Endothelial cell (in vitro differentiated cells): Measurements from ENCODE around the gene CRYBB1. TPM values are rescaled to one million over a fixed set of nuclear protein-coding genes. Genes with fewer than 3 reads are reported as not detected.
A peak's percentile ranks its signal among the peaks of the same experiment; 100 is the strongest.
"Not testable (repeated sequence)": the region's sequence is repeated elsewhere in the genome, so short reads cannot be mapped to it uniquely, and the experiment has no call there.

ENCODE experiments used
- DNase-seq: peaks from one replicate; pipeline ENCODE4 v3.0.0; 2021; ENCODE audit warnings: low spot score
- H3K27ac Mint-ChIP-seq: one replicate; pipeline ENCODE4 v1.8.0; 2021; ENCODE audit warnings: mixed read lengths, inconsistent platforms; ENCODE audit not compliant: unreplicated experiment
- H3K27me3 Mint-ChIP-seq: one replicate; pipeline ENCODE4 v1.8.0; 2021; ENCODE audit warnings: mild to moderate bottlenecking, moderate library complexity, mixed read lengths, inconsistent platforms; ENCODE audit not compliant: unreplicated experiment
- H3K36me3 Mint-ChIP-seq: one replicate; pipeline ENCODE4 v1.8.0; 2021; ENCODE audit warnings: mild to moderate bottlenecking, low read depth, mixed read lengths, inconsistent platforms; ENCODE audit not compliant: unreplicated experiment
- H3K4me1 Mint-ChIP-seq: one replicate; pipeline ENCODE4 v1.8.0; 2021; ENCODE audit warnings: mild to moderate bottlenecking, mixed read lengths, inconsistent platforms; ENCODE audit not compliant: unreplicated experiment
- H3K4me3 Mint-ChIP-seq: one replicate; pipeline ENCODE4 v1.8.0; 2021; ENCODE audit warnings: mild to moderate bottlenecking, mixed read lengths, inconsistent platforms; ENCODE audit not compliant: unreplicated experiment
- H3K9me3 Mint-ChIP-seq: one replicate; pipeline ENCODE4 v1.8.0; 2021; ENCODE audit warnings: mixed read lengths, inconsistent platforms; ENCODE audit not compliant: unreplicated experiment
- CTCF ChIP-seq: fragments of 200-600 bp; sonication (generic); IDR thresholded peaks from one replicate; pipeline ENCODE4 v1.5.0; 2021; ENCODE audit warnings: antibody characterized with exemption; ENCODE audit not compliant: unreplicated experiment
- total RNA-seq: library from RNA; stranded (reverse); fragmentation: NEBNext Ultra II Directional; extraction: Animal tissue kit (Norgen Biotek cat#: 25700); gene quantifications from one replicate; pipeline ENCODE4 v1.2.1, GENCODE V29; 2021; ENCODE audit not compliant: unreplicated experiment

The CRYBB1 gene
- total RNA-seq, 1 donor from 2014 or later: 9.5 TPM

- Mint-ChIP-seq H3K4me1 (peaks cover 42% of the 10 kb centered on the region), H3K4me3 (peak overlapping the region; percentile 73), H3K9me3 (no peaks in the 10 kb centered on the region), H3K27me3 (peaks cover 9% of the 10 kb centered on the region), H3K27ac (no peak overlapping the region), H3K36me3 (peaks cover 9% of the 10 kb centered on the region)
- no peak for DNase-seq
- no peak for TF ChIP-seq CTCF
Observed at GRCh38 chr22:26614322-26614721, 3.5 kb downstream of the CRYBB1 start.

- not testable (repeated sequence) for DNase-seq, H3K27me3 Mint-ChIP-seq, H3K9me3 Mint-ChIP-seq, H3K27ac Mint-ChIP-seq
- Mint-ChIP-seq H3K4me1 (peaks cover 42% of the 10 kb centered on the region), H3K4me3 (peak overlapping the region; percentile 73), H3K36me3 (peaks cover 13% of the 10 kb centered on the region)
Observed at GRCh38 chr22:26613753-26614152, 4.1 kb downstream of the CRYBB1 start.

GRCh38 chr22:26612652-26613051, 5.2 kb downstream of the CRYBB1 start:
- peaks cover 7% of the 10 kb centered on the region for H3K27me3 Mint-ChIP-seq
- H3K4me1 Mint-ChIP-seq: peaks cover 38% of the 10 kb centered on the region

GRCh38 chr22:26610996-26611395, 6.8 kb downstream of the CRYBB1 start:
- H3K27ac Mint-ChIP-seq: no peak overlapping the region
- peaks cover 22% of the 10 kb centered on the region for H3K4me1 Mint-ChIP-seq
- no peak overlapping the region for H3K4me3 Mint-ChIP-seq
- no peak for TF ChIP-seq CTCF
- H3K9me3 Mint-ChIP-seq: no peaks in the 10 kb centered on the region
- H3K27me3 Mint-ChIP-seq: no peaks in the 10 kb centered on the region
- DNase-seq: no peak
- H3K36me3 Mint-ChIP-seq: peaks cover 20% of the 10 kb centered on the region

More at GRCh38 chr22:26612652-26613051, 5.2 kb downstream of the CRYBB1 start:
- H3K9me3 Mint-ChIP-seq: no peaks in the 10 kb centered on the region
- no peak for TF ChIP-seq CTCF
- H3K4me3 Mint-ChIP-seq: no peak overlapping the region
- peaks cover 19% of the 10 kb centered on the region for H3K36me3 Mint-ChIP-seq
- H3K27ac Mint-ChIP-seq: no peak overlapping the region
- DNase-seq: no peak

- Mint-ChIP-seq H3K27ac (no peak overlapping the region), H3K27me3 (no peaks in the 10 kb centered on the region), H3K4me1 (peaks cover 18% of the 10 kb centered on the region), H3K4me3 (no peak overlapping the region), H3K36me3 (peaks cover 20% of the 10 kb centered on the region), H3K9me3 (no peaks in the 10 kb centered on the region)
- no peak for TF ChIP-seq CTCF
- DNase-seq: no peak
Observed at GRCh38 chr22:26610072-26610958, 7.5 kb downstream of the CRYBB1 start.
